ENCODE measurements around the gene CDC42SE1. TPM values are rescaled to one million over a fixed set of nuclear protein-coding genes. Genes with fewer than 3 reads are reported as not detected.

CDC42SE1 gene
- total RNA-seq, 3 donors from 2014 or later: 69.2 to 78.5 (median 73.5) TPM

GRCh38 chr1:151085953-151086559 is 26.6 kb upstream of the CDC42SE1 start:
- ATAC-seq (no peak), DNase-seq (no peak)
- no peaks in the 10 kb centered on the region for H3K36me3 ChIP-seq (ENCODE audit: low read depth)
- H3K9me3 ChIP-seq: no peaks in the 10 kb centered on the region
- no peak overlapping the region for H3K4me3 ChIP-seq
- intact Hi-C loops (cut with DNase I, micrococcal nuclease): no loop called here
- no peaks in the 10 kb centered on the region for H3K4me1 ChIP-seq (ENCODE audit: low read depth)
- no peak for TF ChIP-seq CTCF (IDR thresholded peaks at IDR 0.05)

- Histone ChIP-seq H3K36me3 (ENCODE audit: low read depth) (no peaks in the 10 kb centered on the region), H3K9me3 (no peaks in the 10 kb centered on the region), H3K4me1 (ENCODE audit: low read depth) (no peaks in the 10 kb centered on the region), H3K4me3 (no peak overlapping the region)
- no peak for ATAC-seq
- no peak for DNase-seq
- TF ChIP-seq CTCF (IDR thresholded peaks at IDR 0.05): no peak
- intact Hi-C loops (cut with DNase I, micrococcal nuclease): no loop called here
These were observed 12.8 kb upstream of the CDC42SE1 start for GRCh38 chr1:151072224-151072623.

GRCh38 chr1:151070474-151071276 is 11.3 kb upstream of the CDC42SE1 start, which contains the start of gene GABPB2:
Gene GABPB2, plus strand, starts transcription at chr1:151070761. Its CDS starts 17,429 bp downstream, at chr1:151088190.
- peak within 1 kb of the TSS; percentile 68 for H3K4me3 ChIP-seq
- no peaks in the 10 kb centered on the region for H3K36me3 ChIP-seq (ENCODE audit: low read depth)
- no peaks in the 10 kb centered on the region for H3K9me3 ChIP-seq
- intact Hi-C loops (cut with DNase I, micrococcal nuclease): no loop called here
- TF ChIP-seq CTCF (IDR thresholded peaks at IDR 0.05): peak; percentile 95
- DNase-seq (peak; percentile 91 to 94 (median 92)), ATAC-seq (peak; percentile 95)
- H3K4me1 ChIP-seq (ENCODE audit: low read depth): no peaks in the 10 kb centered on the region

GRCh38 chr1:151069103-151069486 is 9.7 kb upstream of the CDC42SE1 start:
- no peaks in the 10 kb centered on the region for H3K9me3 ChIP-seq
- DNase-seq (no peak), ATAC-seq (no peak)
- H3K4me1 ChIP-seq (ENCODE audit: low read depth): no peaks in the 10 kb centered on the region
- H3K4me3 ChIP-seq: no peak overlapping the region
- no peak for TF ChIP-seq CTCF (IDR thresholded peaks at IDR 0.05)
- no peaks in the 10 kb centered on the region for H3K36me3 ChIP-seq (ENCODE audit: low read depth)
- intact Hi-C loops (cut with DNase I, micrococcal nuclease): no loop called here

- TF ChIP-seq CTCF (IDR thresholded peaks at IDR 0.05): no peak
- Histone ChIP-seq H3K4me3 (no peak overlapping the region), H3K4me1 (ENCODE audit: low read depth) (no peaks in the 10 kb centered on the region), H3K9me3 (no peaks in the 10 kb centered on the region), H3K36me3 (ENCODE audit: low read depth) (no peaks in the 10 kb centered on the region)
- intact Hi-C loops (cut with DNase I, micrococcal nuclease): no loop called here
- ATAC-seq (no peak), DNase-seq (no peak)
These were observed 7.8 kb upstream of the CDC42SE1 start for GRCh38 chr1:151067185-151067584.
